Prostate gland (tissue), 2 donors: ENCODE results near the gene CLASRP.

ENCODE experiments used
- POLR2A ChIP-seq: fragments of 450-650 bp; IDR thresholded peaks from one replicate; pipeline ENCODE4 v1.6.1; 2016; ENCODE audit warnings: antibody characterized with exemption, mild to moderate bottlenecking
- TF ChIP-seq, protein P1 (sequence below), 4 experiments: fragments of 200-600 bp in 2 of 4; fragments of 450-650 bp in 2 of 4; sonication (generic) in 2 of 4; IDR thresholded peaks; 1 replicate in 3 of 4; 2 replicates in 1 of 4; pipeline ENCODE4 v1.5.1; 2016 to 2019; ENCODE audit warnings: antibody characterized with exemption in 4 of 4, mild to moderate bottlenecking in 2 of 4, moderate library complexity in 2 of 4

GRCh38 chr19:45086480-45086879 is 47.6 kb downstream of the CLASRP start:
- TF ChIP-seq, protein P1, sequence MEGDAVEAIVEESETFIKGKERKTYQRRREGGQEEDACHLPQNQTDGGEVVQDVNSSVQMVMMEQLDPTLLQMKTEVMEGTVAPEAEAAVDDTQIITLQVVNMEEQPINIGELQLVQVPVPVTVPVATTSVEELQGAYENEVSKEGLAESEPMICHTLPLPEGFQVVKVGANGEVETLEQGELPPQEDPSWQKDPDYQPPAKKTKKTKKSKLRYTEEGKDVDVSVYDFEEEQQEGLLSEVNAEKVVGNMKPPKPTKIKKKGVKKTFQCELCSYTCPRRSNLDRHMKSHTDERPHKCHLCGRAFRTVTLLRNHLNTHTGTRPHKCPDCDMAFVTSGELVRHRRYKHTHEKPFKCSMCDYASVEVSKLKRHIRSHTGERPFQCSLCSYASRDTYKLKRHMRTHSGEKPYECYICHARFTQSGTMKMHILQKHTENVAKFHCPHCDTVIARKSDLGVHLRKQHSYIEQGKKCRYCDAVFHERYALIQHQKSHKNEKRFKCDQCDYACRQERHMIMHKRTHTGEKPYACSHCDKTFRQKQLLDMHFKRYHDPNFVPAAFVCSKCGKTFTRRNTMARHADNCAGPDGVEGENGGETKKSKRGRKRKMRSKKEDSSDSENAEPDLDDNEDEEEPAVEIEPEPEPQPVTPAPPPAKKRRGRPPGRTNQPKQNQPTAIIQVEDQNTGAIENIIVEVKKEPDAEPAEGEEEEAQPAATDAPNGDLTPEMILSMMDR (IDR thresholded peaks at IDR 0.05) = no peak
- TF ChIP-seq POLR2A = no peak
